Tibial nerve (tissue), 4 donors: ENCODE data around the gene RELCH. TPM values are rescaled to one million over a fixed set of nuclear protein-coding genes. Genes with fewer than 3 reads are reported as not detected.

Experiments used
- DNase-seq, 2 donors: peaks; one replicate each; pipeline ENCODE4 v3.0.0-alpha.2; 2019; ENCODE audit warnings: low spot score in 2 of 2
- H3K27ac ChIP-seq, 4 donors: fragments of 200-600 bp; sonication (generic) in 3 of 4; one replicate each; pipeline ENCODE4 v1.5.1; 2017 to 2019; ENCODE audit warnings: mild to moderate bottlenecking in 1 of 4
- H3K27me3 ChIP-seq, 2 donors: fragments of 200-600 bp; sonication (generic) in 1 of 2; one replicate each; pipeline versions ENCODE4 v1.5.1 to v1.6.0; 2017 to 2019
- H3K36me3 ChIP-seq, 3 donors: fragments of 200-600 bp; sonication (generic); one replicate each; pipeline ENCODE4 v1.5.1; 2018 to 2019
- H3K4me1 ChIP-seq, 4 donors: fragments of 200-600 bp; sonication (generic) in 3 of 4; one replicate each; pipeline ENCODE4 v1.5.1; 2017 to 2019
- H3K4me3 ChIP-seq, 4 donors: fragments of 200-600 bp; sonication (generic) in 3 of 4; one replicate each; pipeline ENCODE4 v1.5.1; 2017 to 2019; ENCODE audit warnings: mild to moderate bottlenecking in 1 of 4, moderate library complexity in 1 of 4
- H3K9me3 ChIP-seq, 4 donors: fragments of 200-600 bp; sonication (generic) in 3 of 4; one replicate each; pipeline ENCODE4 v1.5.1; 2017 to 2019
- CTCF ChIP-seq, 5 experiments: fragments of 200-600 bp in 3 of 5; fragments of 450-650 bp in 2 of 5; sonication (generic) in 3 of 5; IDR thresholded peaks; one replicate each; pipeline ENCODE4 v1.5.1; 2016 to 2019; ENCODE audit warnings: antibody characterized with exemption in 5 of 5, mild to moderate bottlenecking in 3 of 5, moderate library complexity in 2 of 5
- EP300 ChIP-seq, 2 donors: sonication (generic); formaldehyde crosslinking; IDR thresholded peaks; one replicate each; pipeline ENCODE4 v1.6.1; 2017; ENCODE audit warnings: antibody characterized with exemption in 2 of 2, mild to moderate bottlenecking in 1 of 2
- POLR2A ChIP-seq, 2 donors: fragments of 450-650 bp; IDR thresholded peaks; one replicate each; pipeline ENCODE4 v1.6.1; 2017; ENCODE audit warnings: antibody characterized with exemption in 2 of 2, mild to moderate bottlenecking in 2 of 2, moderate library complexity in 2 of 2
- WGBS, 2 donors: methylation state at CpG; one replicate each; pipeline ENCODE4 v1.1.5; 2018; 5-methylcytosine and 5-hydroxymethylcytosine counted together
- total RNA-seq, 4 donors: library from RNA; depleted of rRNA; stranded (reverse); fragments of >200 nt; gene quantifications; one replicate each; pipeline ENCODE4 v1.1.0, GENCODE V29; 2016

RELCH gene
- total RNA-seq, 4 donors from 2014 or later: 25.8 to 54.6 (median 34.0) TPM

- Histone ChIP-seq H3K4me3 (no peak overlapping the region), H3K27me3 (peaks cover 0 to 42% of the 10 kb centered on the region in 2 donors), H3K36me3 (no peaks in the 10 kb centered on the region), H3K4me1 (peaks cover 0 to 16% (median 0%) of the 10 kb centered on the region in 4 donors), H3K9me3 (no peaks in the 10 kb centered on the region), H3K27ac (no peak overlapping the region)
- TF ChIP-seq POLR2A (IDR thresholded peaks at IDR 0.05): no peak
- peak in 1 of 2 donors; percentile 59 for TF ChIP-seq EP300 (IDR thresholded peaks at IDR 0.05)
- no peak for TF ChIP-seq CTCF (IDR thresholded peaks at IDR 0.05)
- DNase-seq: peak; percentile 31 to 62
- 68 to 72% methylated on average over 8 of the region's 8 CpGs for WGBS, 2 donors
Measured at GRCh38 chr18:62331581-62332356, 144.7 kb downstream of the RELCH start.

- Histone ChIP-seq H3K9me3 (no peaks in the 10 kb centered on the region), H3K27me3 (peaks cover 0 to 35% of the 10 kb centered on the region in 2 donors), H3K27ac (no peak overlapping the region), H3K4me1 (peaks cover 0 to 12% (median 0%) of the 10 kb centered on the region in 4 donors), H3K36me3 (no peaks in the 10 kb centered on the region), H3K4me3 (no peak overlapping the region)
- no peak for DNase-seq
- no peak for TF ChIP-seq POLR2A (IDR thresholded peaks at IDR 0.05)
- no peak for TF ChIP-seq EP300 (IDR thresholded peaks at IDR 0.05)
- TF ChIP-seq CTCF (IDR thresholded peaks at IDR 0.05): no peak
- WGBS, 2 donors: 60 to 70% methylated on average over 3 of the region's 3 CpGs
Measured at GRCh38 chr18:62332431-62332830, 145.4 kb downstream of the RELCH start.

GRCh38 chr18:62332964-62333695 is 146.1 kb downstream of the RELCH start:
- TF ChIP-seq POLR2A (IDR thresholded peaks at IDR 0.05): no peak
- TF ChIP-seq EP300 (IDR thresholded peaks at IDR 0.05): no peak
- TF ChIP-seq CTCF (IDR thresholded peaks at IDR 0.05): no peak

GRCh38 chr18:62334120-62334519 is 147.1 kb downstream of the RELCH start:
- 89 to 91% methylated on average over 8 of the region's 8 CpGs for WGBS, 2 donors
- TF ChIP-seq POLR2A (IDR thresholded peaks at IDR 0.05): no peak
- no peak for TF ChIP-seq CTCF (IDR thresholded peaks at IDR 0.05)
- TF ChIP-seq EP300 (IDR thresholded peaks at IDR 0.05): no peak
- H3K27me3 ChIP-seq: peaks cover 0 to 19% of the 10 kb centered on the region in 2 donors

More at GRCh38 chr18:62332964-62333695, 146.1 kb downstream of the RELCH start:
- Histone ChIP-seq H3K27me3 (peaks cover 0 to 28% of the 10 kb centered on the region in 2 donors), H3K27ac (no peak overlapping the region), H3K9me3 (no peaks in the 10 kb centered on the region), H3K36me3 (no peaks in the 10 kb centered on the region), H3K4me1 (peaks cover 0 to 12% (median 0%) of the 10 kb centered on the region in 4 donors), H3K4me3 (no peak overlapping the region)
- WGBS, 2 donors: 82 to 87% methylated on average over 13 of the region's 13 CpGs
- DNase-seq: no peak

GRCh38 chr18:62335494-62335893 is 148.4 kb downstream of the RELCH start:
- Histone ChIP-seq H3K27ac (no peak overlapping the region), H3K4me1 (peaks cover 0 to 9% (median 0%) of the 10 kb centered on the region in 4 donors), H3K9me3 (no peaks in the 10 kb centered on the region), H3K27me3 (peaks cover 0 to 6% of the 10 kb centered on the region in 2 donors), H3K4me3 (no peak overlapping the region), H3K36me3 (no peaks in the 10 kb centered on the region)
- TF ChIP-seq CTCF (IDR thresholded peaks at IDR 0.05) (no peak), EP300 (IDR thresholded peaks at IDR 0.05) (no peak), POLR2A (IDR thresholded peaks at IDR 0.05) (no peak)
- WGBS, 2 donors: 87% methylated on average over 5 of the region's 5 CpGs
- DNase-seq: no peak

More at GRCh38 chr18:62334120-62334519, 147.1 kb downstream of the RELCH start:
- Histone ChIP-seq H3K36me3 (no peaks in the 10 kb centered on the region), H3K9me3 (no peaks in the 10 kb centered on the region), H3K4me1 (peaks cover 0 to 9% (median 0%) of the 10 kb centered on the region in 4 donors), H3K27ac (no peak overlapping the region), H3K4me3 (no peak overlapping the region)
- no peak for DNase-seq
